M059J (cell line): ENCODE measurements around the gene ABLIM2. TPM values are rescaled to one million over a fixed set of nuclear protein-coding genes. Genes with fewer than 3 reads are reported as not detected.

Experiments
- total RNA-seq: library from RNA; depleted of rRNA; stranded (reverse); fragments of >200 nt; shearing (Covaris generic); gene quantifications from 2 replicates; pipeline ENCODE4 v1.2.3, GENCODE V29; 2014; rRNA removed

Gene ABLIM2
- total RNA-seq, 1 experiment from 2014 or later: not detected

Other genes with a start within 250 kb of the ABLIM2 start
- gene AFAP1, start 219.0 kb downstream of the ABLIM2 start, total RNA-seq: 38.8 and 53.8 TPM in 2 replicates
- gene SH3TC1, start 40.5 kb upstream of the ABLIM2 start, total RNA-seq: 0.66 and 1.8 TPM in 2 replicates
- gene HTRA3, start 110.9 kb upstream of the ABLIM2 start, total RNA-seq: 0.81 and 3.2 TPM in 2 replicates